ENCODE results near the gene MUSTN1. TPM values are rescaled to one million over a fixed set of nuclear protein-coding genes. Genes with fewer than 3 reads are reported as not detected.

MUSTN1 gene
- total RNA-seq (0.62 and 2.2 TPM in 2 replicates), polyA plus RNA-seq (1.1 TPM in 2 replicates), polyA minus RNA-seq (not detected in 2 replicates), Bru-seq, nascent RNA (percentile 31 among the genes with signal in this experiment), BruChase-seq, experiment 1, labeled RNA remaining after a 6-hour chase (percentile 25 among the genes with signal in this experiment), BruChase-seq, experiment 2, labeled RNA remaining after a 2-hour chase (percentile 50 among the genes with signal in this experiment)
- not detected in 2 replicates for polyA plus RNA-seq (2011; cell fraction: cytosol; rRNA removed)
- polyA plus RNA-seq (2011; cell fraction: nucleus; rRNA removed), result 7.3 and 7.7 TPM in 2 replicates
- polyA plus RNA-seq (2012), result 0.82 and 0.83 TPM in 2 replicates
- not detected for polyA minus RNA-seq (2011; cell fraction: cytosol; rRNA and poly(A)+ RNA removed)
- polyA minus RNA-seq (2011; cell fraction: nucleus; rRNA and poly(A)+ RNA removed), result not detected in 2 replicates
- long read RNA-seq, result 0 reads

DNA sequence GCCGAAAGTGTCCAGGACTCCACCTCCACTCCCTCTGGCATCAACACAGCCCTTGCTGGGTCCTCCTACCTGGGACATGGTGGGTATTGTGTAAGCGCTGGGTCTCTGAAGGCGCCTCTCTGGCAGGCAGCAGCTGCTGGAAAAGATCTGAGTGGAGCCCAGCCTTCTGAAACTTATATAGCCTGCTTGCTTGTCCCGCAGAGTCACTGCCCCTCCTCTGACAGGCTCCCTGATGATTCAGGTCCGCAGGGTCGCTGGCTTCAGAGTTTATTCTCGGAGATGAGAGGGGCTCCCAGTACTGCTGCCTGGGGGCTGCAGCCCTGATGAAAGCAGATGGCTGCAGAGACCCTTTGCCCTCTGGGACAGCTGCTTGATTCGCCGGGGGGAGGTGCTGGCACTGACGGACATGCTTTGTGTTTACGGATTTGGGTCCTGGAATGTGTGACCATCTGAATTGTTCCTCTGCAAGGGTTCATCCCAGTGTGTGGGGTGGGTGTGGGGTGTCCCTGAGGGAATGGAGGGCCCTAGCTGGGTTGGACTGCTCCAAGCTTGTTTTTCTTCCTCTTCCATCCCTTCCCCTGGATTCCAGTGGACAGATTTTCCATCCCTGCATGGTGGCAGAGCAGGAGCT, at the start of gene MUSTN1:
TSS of gene MUSTN1 (minus strand) at position 149 of the 631 bp plus-strand sequence. CDS start at position 78, 71 bp downstream.
- Histone ChIP-seq H3K4me2 (ENCODE audit: insufficient read depth, low read length) (no peak within 1 kb of the TSS), H3K9me3 (replicated peaks; ENCODE audit: control insufficient read depth, insufficient read depth, low read length) (no peaks in the 10 kb centered on the region), H4K20me1 (replicated peaks; ENCODE audit: control insufficient read depth, extremely low read depth, insufficient read depth, low read length) (no peaks in the 10 kb centered on the region), H2AFZ (ENCODE audit: low read depth, low read length) (no peak within 1 kb of the TSS), H3K4me1 (ENCODE audit: control insufficient read depth, extremely low read depth, insufficient read depth, low read length) (peaks cover 6% of the 10 kb centered on the region), H3K27ac (ENCODE audit: insufficient read depth, low read depth, low read length) (no peak within 1 kb of the TSS), H3K9me1 (replicated peaks; ENCODE audit: control insufficient read depth, extremely low read depth, insufficient read depth, low read length) (no peaks in the 10 kb centered on the region), H3K27me3 (ENCODE audit: control insufficient read depth in 2 of 2, insufficient read depth in 2 of 2, low read length in 2 of 2) (no peaks in the 10 kb centered on the region), H3K36me3 (ENCODE audit: control insufficient read depth in 2 of 2, extremely low read depth in 1 of 2, insufficient read depth in 2 of 2, low read length in 2 of 2) (peaks cover 0 to 2% of the 10 kb centered on the region in 2 experiments), H3K79me2 (ENCODE audit: control insufficient read depth, insufficient read depth, low read length) (no peaks in the 10 kb centered on the region), H3K4me3 (replicated peaks in 1 of 3; ENCODE audit: insufficient read depth in 1 of 3, low read depth in 1 of 3, low read length in 3 of 3) (no peak within 1 kb of the TSS), H3K9ac (replicated peaks; ENCODE audit: extremely low read depth, insufficient read depth, low read length) (no peak within 1 kb of the TSS)
- no TSS peak for BruUV-seq (replicated peaks)
- dilution Hi-C loops (cut with MboI; ENCODE audit: extremely low pct_ligation_motif_present, low sequenced_read_pairs), result no loop called here
- no peak for TF ChIP-seq FOS (IDR thresholded peaks at IDR 0.05; ENCODE audit: borderline replicate concordance, insufficient read depth, low read length)
- TF ChIP-seq POLR2AphosphoS5 (IDR thresholded peaks at IDR 0.05; ENCODE audit: insufficient read depth, low read depth, low read length), result no peak
- TF ChIP-seq GATA2 (IDR thresholded peaks at IDR 0.05; ENCODE audit: insufficient read depth, insufficient read length, low read depth, low read length), result no peak
- no peak for TF ChIP-seq EZH2 (IDR thresholded peaks at IDR 0.05; ENCODE audit: borderline replicate concordance, low read depth, low read length, severe bottlenecking)
- TF ChIP-seq POLR2A (IDR thresholded peaks at IDR 0.05; ENCODE audit: low read depth, low read length), result no peak
- TF ChIP-seq JUN (IDR thresholded peaks at IDR 0.05; ENCODE audit: borderline replicate concordance, insufficient read depth, insufficient read length, low read depth), result no peak
- TF ChIP-seq, protein P1, sequence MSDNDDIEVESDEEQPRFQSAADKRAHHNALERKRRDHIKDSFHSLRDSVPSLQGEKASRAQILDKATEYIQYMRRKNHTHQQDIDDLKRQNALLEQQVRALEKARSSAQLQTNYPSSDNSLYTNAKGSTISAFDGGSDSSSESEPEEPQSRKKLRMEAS (IDR thresholded peaks at IDR 0.05; ENCODE audit: insufficient read depth, insufficient read length), result no peak
- TF ChIP-seq, protein P2, sequence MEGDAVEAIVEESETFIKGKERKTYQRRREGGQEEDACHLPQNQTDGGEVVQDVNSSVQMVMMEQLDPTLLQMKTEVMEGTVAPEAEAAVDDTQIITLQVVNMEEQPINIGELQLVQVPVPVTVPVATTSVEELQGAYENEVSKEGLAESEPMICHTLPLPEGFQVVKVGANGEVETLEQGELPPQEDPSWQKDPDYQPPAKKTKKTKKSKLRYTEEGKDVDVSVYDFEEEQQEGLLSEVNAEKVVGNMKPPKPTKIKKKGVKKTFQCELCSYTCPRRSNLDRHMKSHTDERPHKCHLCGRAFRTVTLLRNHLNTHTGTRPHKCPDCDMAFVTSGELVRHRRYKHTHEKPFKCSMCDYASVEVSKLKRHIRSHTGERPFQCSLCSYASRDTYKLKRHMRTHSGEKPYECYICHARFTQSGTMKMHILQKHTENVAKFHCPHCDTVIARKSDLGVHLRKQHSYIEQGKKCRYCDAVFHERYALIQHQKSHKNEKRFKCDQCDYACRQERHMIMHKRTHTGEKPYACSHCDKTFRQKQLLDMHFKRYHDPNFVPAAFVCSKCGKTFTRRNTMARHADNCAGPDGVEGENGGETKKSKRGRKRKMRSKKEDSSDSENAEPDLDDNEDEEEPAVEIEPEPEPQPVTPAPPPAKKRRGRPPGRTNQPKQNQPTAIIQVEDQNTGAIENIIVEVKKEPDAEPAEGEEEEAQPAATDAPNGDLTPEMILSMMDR (IDR thresholded peaks at IDR 0.05; ENCODE audit: extremely low read depth in 1 of 2, insufficient read depth in 1 of 2, low read depth in 1 of 2, low read length in 2 of 2), result no peak
- TF ChIP-seq MYC (IDR thresholded peaks at IDR 0.05; ENCODE audit: low read depth, low read length), result no peak
- ChIA-PET POLR2A (no interaction called here), CTCF (interaction anchor here (1.1 kb wide), 1 partner anchor 14 kb away, joined by 4 read pairs; no protein-coding TSS in a partner anchor)
- FAIRE-seq (no peak), DNase-seq (ENCODE audit: low read depth, low spot score) (no peak)
- intact Hi-C loops (cut with micrococcal nuclease), result no loop called here
